Upper lobe of left lung (tissue), 6 donors: Measurements from ENCODE around the gene TOM1L2. TPM values are rescaled to one million over a fixed set of nuclear protein-coding genes. Genes with fewer than 3 reads are reported as not detected.

Source experiments
- ATAC-seq, 2 donors: fragments of 200-7000 bp; cut with Tn5 transposase; one replicate each; pipeline ENCODE4 v1.9.1; 2022; ENCODE audit warnings: mild to moderate bottlenecking in 2 of 2, moderate library complexity in 2 of 2; ENCODE audit not compliant: low FRiP score in 2 of 2
- DNase-seq, 2 donors: peaks; one replicate each; pipeline ENCODE4 v3.0.0-alpha.2; 2019 to 2020
- H3K27ac ChIP-seq, 4 donors: fragments of 200-600 bp; sonication (generic); one replicate each; pipeline ENCODE4 v1.5.1; 2016 to 2019
- H3K27me3 ChIP-seq, 4 donors: fragments of 200-600 bp; sonication (generic); one replicate each; pipeline ENCODE4 v1.5.1; 2017 to 2019
- H3K36me3 ChIP-seq, 4 donors: fragments of 200-600 bp; sonication (generic); one replicate each; pipeline ENCODE4 v1.5.1; 2016 to 2019
- H3K4me1 ChIP-seq, 4 donors: fragments of 200-600 bp; sonication (generic); one replicate each; pipeline ENCODE4 v1.5.1; 2018 to 2019
- H3K4me3 ChIP-seq, 4 donors: fragments of 200-600 bp; sonication (generic); one replicate each; pipeline ENCODE4 v1.5.1; 2017 to 2019; ENCODE audit warnings: mild to moderate bottlenecking in 2 of 4, moderate library complexity in 1 of 4
- H3K9me3 ChIP-seq, 4 donors: fragments of 200-600 bp; sonication (generic); one replicate each; pipeline ENCODE4 v1.5.1; 2018 to 2019
- CTCF ChIP-seq, 6 experiments: fragments of 450-650 bp in 4 of 6; fragments of 200-600 bp in 2 of 6; sonication (generic) in 2 of 6; IDR thresholded peaks; one replicate each; pipeline ENCODE4 v1.5.1; 2016 to 2019; ENCODE audit warnings: antibody characterized with exemption in 6 of 6
- EP300 ChIP-seq, 4 donors: sonication (generic); formaldehyde crosslinking; IDR thresholded peaks; one replicate each; pipeline ENCODE4 v1.5.1; 2017; ENCODE audit warnings: antibody characterized with exemption in 4 of 4, control low read depth in 2 of 4
- POLR2A ChIP-seq, 4 donors: fragments of 450-650 bp; IDR thresholded peaks; one replicate each; pipeline ENCODE4 v1.5.1; 2016 to 2017; ENCODE audit warnings: antibody characterized with exemption in 4 of 4, mild to moderate bottlenecking in 2 of 4
- POLR2AphosphoS5 ChIP-seq, 2 donors: sonication (generic); formaldehyde crosslinking; IDR thresholded peaks; one replicate each; pipeline ENCODE4 v1.5.1; 2017; ENCODE audit warnings: antibody characterized with exemption in 2 of 2
- WGBS, 2 donors: methylation state at CpG; one replicate each; pipeline ENCODE4 v1.1.5; 2017 to 2018; 5-methylcytosine and 5-hydroxymethylcytosine counted together
- total RNA-seq, 6 donors: library from RNA; depleted of rRNA in 4 of 6; stranded (reverse); fragments of >200 nt in 4 of 6; gene quantifications; one replicate each; pipeline versions ENCODE4 v1.1.0 to v1.2.1, GENCODE V29; 2016 to 2021
- donor health status: DM: no; HTN: no; CAD: no; lungs with moderate emphysema.
- donor health status: DM: no; HTN: yes; CAD: no; lungs with severe emphysema.

Gene TOM1L2
- total RNA-seq, 6 donors from 2014 or later = 54.2 to 134 (median 72.9) TPM

- ATAC-seq (peak; percentile 77 to 79), DNase-seq (peak; percentile 82 to 96)
- Histone ChIP-seq H3K4me3 (no peak overlapping the region), H3K27me3 (no peaks in the 10 kb centered on the region), H3K27ac (peak overlapping the region in 3 of 4 donors; percentile 15 to 55 (median 46)), H3K36me3 (peaks cover 40 to 67% (median 61%) of the 10 kb centered on the region in 4 donors), H3K9me3 (no peaks in the 10 kb centered on the region), H3K4me1 (peaks cover 18 to 36% (median 23%) of the 10 kb centered on the region in 4 donors)
- no peak for TF ChIP-seq EP300 (IDR thresholded peaks at IDR 0.05)
- peak; percentile 99 to 100 (median 99) for TF ChIP-seq CTCF (IDR thresholded peaks at IDR 0.05)
- 30 to 63% methylated on average over 25 to 50 of the region's 59 CpGs for WGBS, 2 donors
These were observed 159.8 kb downstream of the TOM1L2 start for GRCh38 chr17:17812211-17813054.

GRCh38 chr17:17811381-17812210 lies 160.6 kb downstream of the TOM1L2 start:
- ATAC-seq (no peak), DNase-seq (no peak)
- WGBS, 2 donors = 47 to 49% methylated on average over 15 of the region's 15 CpGs
- H3K36me3 ChIP-seq = peaks cover 32 to 61% (median 54%) of the 10 kb centered on the region in 4 donors
- TF ChIP-seq EP300 (IDR thresholded peaks at IDR 0.05) (no peak), POLR2AphosphoS5 (IDR thresholded peaks at IDR 0.05) (no peak), CTCF (IDR thresholded peaks at IDR 0.05) (no peak)
- H3K4me3 ChIP-seq = no peak overlapping the region
- H3K4me1 ChIP-seq = peaks cover 18 to 36% (median 23%) of the 10 kb centered on the region in 4 donors
- H3K9me3 ChIP-seq = no peaks in the 10 kb centered on the region
- H3K27ac ChIP-seq = peak overlapping the region in 3 of 4 donors; percentile 17 to 55 (median 46)
- H3K27me3 ChIP-seq = no peaks in the 10 kb centered on the region

GRCh38 chr17:17810895-17811248 lies 161.3 kb downstream of the TOM1L2 start:
- Histone ChIP-seq H3K9me3 (no peaks in the 10 kb centered on the region), H3K27me3 (no peaks in the 10 kb centered on the region), H3K27ac (peak overlapping the region in 1 of 4 donors; percentile 10), H3K4me1 (peaks cover 18 to 36% (median 23%) of the 10 kb centered on the region in 4 donors), H3K4me3 (no peak overlapping the region), H3K36me3 (peaks cover 27 to 61% (median 49%) of the 10 kb centered on the region in 4 donors)
- no peak for ATAC-seq
- no peak for TF ChIP-seq EP300 (IDR thresholded peaks at IDR 0.05)
- no peak for TF ChIP-seq POLR2A (IDR thresholded peaks at IDR 0.05)
- no peak for TF ChIP-seq POLR2AphosphoS5 (IDR thresholded peaks at IDR 0.05)
- TF ChIP-seq CTCF (IDR thresholded peaks at IDR 0.05) = no peak
- DNase-seq = peak in 1 of 2 donors; percentile 85
- WGBS, 2 donors = 90 to 92% methylated on average over 17 to 27 of the region's 27 CpGs

GRCh38 chr17:17810084-17810894 lies 161.9 kb downstream of the TOM1L2 start:
- H3K36me3 ChIP-seq = peaks cover 22 to 62% (median 46%) of the 10 kb centered on the region in 4 donors
- TF ChIP-seq POLR2A (IDR thresholded peaks at IDR 0.05) (peak in 1 of 4 donors; percentile 17), POLR2AphosphoS5 (IDR thresholded peaks at IDR 0.05) (no peak), CTCF (IDR thresholded peaks at IDR 0.05) (no peak), EP300 (IDR thresholded peaks at IDR 0.05) (no peak)
- H3K27ac ChIP-seq = peak overlapping the region in 3 of 4 donors; percentile 10 to 70 (median 42)
- 89 to 93% methylated on average over 31 to 40 of the region's 68 CpGs for WGBS, 2 donors
- H3K4me3 ChIP-seq = peak overlapping the region in 3 of 4 donors; percentile 5 to 23 (median 5)
- ATAC-seq (peak in 1 of 2 donors; percentile 60), DNase-seq (peak in 1 of 2 donors; percentile 89)
- H3K9me3 ChIP-seq = no peaks in the 10 kb centered on the region
- H3K27me3 ChIP-seq = no peaks in the 10 kb centered on the region
- peaks cover 18 to 36% (median 23%) of the 10 kb centered on the region in 4 donors for H3K4me1 ChIP-seq
